NCI-H2107 (cell line): ENCODE data around the gene MED29.

Source experiments
- DNase-seq: peaks from one replicate; lab custom pipeline; 2025; lab: John Stamatoyannopoulos, UW

The MED29 gene

GRCh38 chr19:39430675-39431593, 39.8 kb downstream of the MED29 start:
- DNase-seq, result no peak

- no peak for DNase-seq
These were observed 41.5 kb downstream of the MED29 start for GRCh38 chr19:39432677-39433025.

- DNase-seq, result no peak
These were observed 42.4 kb downstream of the MED29 start for GRCh38 chr19:39433480-39434079.

- no peak for DNase-seq
These were observed 43.2 kb downstream of the MED29 start for GRCh38 chr19:39434123-39435076.

- peak; percentile 98 for DNase-seq
These were observed 44.5 kb downstream of the MED29 start, which contains the start of gene RPS16 for GRCh38 chr19:39435499-39436349. RPS16 (minus strand) TSS chr19:39435949; CDS start chr19:39435895, 54 bp downstream.

- no peak for DNase-seq
These were observed 45.2 kb downstream of the MED29 start for GRCh38 chr19:39436350-39436716.

- DNase-seq, result no peak
These were observed 47.2 kb downstream of the MED29 start for GRCh38 chr19:39438270-39438934.

- DNase-seq, result no peak
These were observed 53.5 kb downstream of the MED29 start for GRCh38 chr19:39444598-39445195.

- DNase-seq, result peak; percentile 96
These were observed 54.3 kb downstream of the MED29 start, which contains the start of gene SUPT5H for GRCh38 chr19:39445196-39446111. SUPT5H (plus strand) TSS chr19:39445582; CDS start chr19:39445891, 309 bp downstream.

- DNase-seq, result no peak
These were observed 55.3 kb downstream of the MED29 start for GRCh38 chr19:39446365-39447084.

- no peak for DNase-seq
These were observed 57.1 kb downstream of the MED29 start for GRCh38 chr19:39448271-39448670.

- no peak for DNase-seq
These were observed 58.1 kb downstream of the MED29 start for GRCh38 chr19:39449116-39449797.
